Urinary bladder (tissue), 4 donors: Measurements from ENCODE around the gene CAMK1D. TPM values are rescaled to one million over a fixed set of nuclear protein-coding genes. Genes with fewer than 3 reads are reported as not detected.

Source experiments
- DNase-seq: peaks from one replicate; pipeline ENCODE4 v3.0.0-alpha.2; 2015; ENCODE audit errors: extremely low spot score
- H3K27ac ChIP-seq: one replicate; pipeline ENCODE4 v1.5.1; 2013; ENCODE audit warnings: low read depth, mild to moderate bottlenecking, moderate library complexity
- H3K36me3 ChIP-seq: one replicate; pipeline ENCODE4 v1.6.1; 2013; ENCODE audit warnings: mild to moderate bottlenecking, moderate library complexity; ENCODE audit not compliant: insufficient read depth
- H3K4me1 ChIP-seq: one replicate; pipeline ENCODE4 v1.6.1; 2013; ENCODE audit warnings: mild to moderate bottlenecking, moderate library complexity; ENCODE audit not compliant: insufficient read depth
- H3K4me3 ChIP-seq: one replicate; pipeline ENCODE4 v1.5.1; 2013; ENCODE audit warnings: low read depth, low read length
- WGBS: extraction: QIAGEN DNeasy Blood & Tissue Kit; methylation state at CpG from one replicate; pipeline ENCODE4 v1.1.7; 2013; 5-methylcytosine and 5-hydroxymethylcytosine counted together
- polyA plus RNA-seq: library from polyadenylated mRNA; stranded (reverse); fragments of 200-250 nt; gene quantifications from one replicate; pipeline ENCODE4 v1.2.3, GENCODE V29; 2013
- total RNA-seq: library from RNA; depleted of rRNA; stranded (reverse); fragments of >200 nt; gene quantifications from one replicate; pipeline ENCODE4 v1.2.3, GENCODE V29; 2014
- donor health status: healthy with polysubstance abuse.
- donor health status: healthy.

CAMK1D gene
- total and polyA plus RNA-seq, 2 donors: 5.6 to 7.6 TPM

DNA sequence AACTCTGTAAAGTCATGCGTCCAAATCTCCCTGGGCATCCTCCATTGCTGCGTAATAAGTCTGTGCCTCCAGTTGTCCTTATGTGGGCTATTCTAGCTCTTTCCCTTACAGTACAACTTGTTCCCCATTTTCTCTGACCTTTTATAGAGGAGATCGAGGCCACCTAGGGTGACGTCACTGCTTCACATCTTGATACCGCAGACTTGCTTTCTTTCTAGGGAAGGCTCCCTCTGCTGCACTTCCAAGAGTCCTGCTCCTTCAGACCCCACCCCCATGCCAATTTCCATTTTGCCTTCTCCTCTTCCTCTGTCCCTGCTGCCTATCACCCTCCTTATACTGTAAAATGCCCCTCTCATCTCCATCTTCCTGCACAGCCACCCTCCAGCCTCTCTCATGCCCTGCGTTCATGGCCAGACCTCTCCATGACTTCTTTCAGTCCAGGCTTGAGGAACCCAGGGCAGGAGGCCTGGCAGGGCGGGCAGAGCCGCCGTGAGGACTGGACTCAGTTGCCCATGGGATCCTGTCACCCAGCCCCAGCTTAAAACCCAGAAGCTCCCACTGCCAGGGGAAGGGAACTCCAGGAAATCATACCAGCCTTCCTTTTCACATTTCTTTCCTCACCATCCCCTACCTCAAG is 57.5 kb downstream of the CAMK1D start:
- H3K4me1 ChIP-seq: peaks cover 2% of the 10 kb centered on the region
- H3K27ac ChIP-seq: no peak overlapping the region
- WGBS: 91% methylated on average over 9 of the region's 9 CpGs
- no peak for DNase-seq
- no peak overlapping the region for H3K4me3 ChIP-seq
- H3K36me3 ChIP-seq: no peaks in the 10 kb centered on the region

GRCh38 chr10:12408472-12408871 is 59.1 kb downstream of the CAMK1D start:
- no peak for DNase-seq
- WGBS: 95% methylated on average over 8 of the region's 8 CpGs
- H3K4me3 ChIP-seq: no peak overlapping the region
- H3K27ac ChIP-seq: no peak overlapping the region
- no peaks in the 10 kb centered on the region for H3K36me3 ChIP-seq
- peaks cover 2% of the 10 kb centered on the region for H3K4me1 ChIP-seq

DNA sequence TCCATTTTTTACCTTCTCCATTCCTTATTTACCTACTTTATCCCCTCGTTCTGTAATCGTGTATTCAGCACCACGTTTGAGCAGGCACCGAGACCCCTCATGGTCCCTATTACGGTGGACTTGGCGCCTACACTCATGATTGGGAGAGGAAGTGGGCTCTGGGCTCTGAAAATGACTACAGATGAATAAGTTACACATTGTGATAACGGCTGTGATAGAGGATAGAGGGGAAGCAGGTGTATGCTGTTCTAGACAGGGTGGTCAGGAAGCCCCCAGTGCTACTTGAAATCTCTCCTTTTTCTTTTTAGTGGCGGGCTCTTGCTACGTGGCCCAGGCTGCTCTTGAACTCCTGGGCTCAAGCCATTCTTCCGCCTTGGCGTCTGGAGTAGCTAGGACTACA is 59.8 kb downstream of the CAMK1D start:
- Histone ChIP-seq H3K4me1 (peaks cover 2% of the 10 kb centered on the region), H3K27ac (no peak overlapping the region), H3K36me3 (no peaks in the 10 kb centered on the region), H3K4me3 (no peak overlapping the region)
- WGBS: 95% methylated on average over 11 of the region's 11 CpGs
- no peak for DNase-seq

DNA sequence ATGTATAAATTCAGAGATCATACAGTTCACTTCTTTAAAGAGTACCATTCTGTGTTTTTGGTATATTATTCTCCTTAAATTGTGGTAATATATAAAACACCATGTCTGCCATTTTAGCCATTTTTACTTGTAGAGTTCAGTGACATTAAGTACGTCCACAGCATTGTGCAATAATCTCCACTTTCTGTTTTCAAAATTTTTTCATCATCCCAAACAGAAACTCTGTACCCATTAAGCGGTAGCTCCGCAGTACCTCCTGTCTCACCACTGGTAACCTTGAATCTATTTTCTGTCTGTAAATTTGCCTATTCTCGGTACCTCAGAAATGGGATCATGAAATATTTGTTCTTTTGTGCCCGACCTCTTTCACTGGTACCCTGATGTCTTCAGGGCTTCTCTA is 60.3 kb downstream of the CAMK1D start:
- H3K36me3 ChIP-seq: no peaks in the 10 kb centered on the region
- DNase-seq: no peak
- 96% methylated on average over 5 of the region's 5 CpGs for WGBS
- peaks cover 2% of the 10 kb centered on the region for H3K4me1 ChIP-seq
- no peak overlapping the region for H3K4me3 ChIP-seq
- H3K27ac ChIP-seq: no peak overlapping the region

- no peak for DNase-seq
- Histone ChIP-seq H3K4me1 (no peaks in the 10 kb centered on the region), H3K36me3 (no peaks in the 10 kb centered on the region), H3K4me3 (no peak overlapping the region), H3K27ac (no peak overlapping the region)
- WGBS: 92% methylated on average over 9 of the region's 9 CpGs
These were observed 63.5 kb downstream of the CAMK1D start for GRCh38 chr10:12412666-12413368.

- no peak for DNase-seq
- Histone ChIP-seq H3K27ac (no peak overlapping the region), H3K4me3 (no peak overlapping the region), H3K36me3 (no peaks in the 10 kb centered on the region), H3K4me1 (no peaks in the 10 kb centered on the region)
- WGBS: 96% methylated on average over 1 of the region's 1 CpG
These were observed 64.0 kb downstream of the CAMK1D start for GRCh38 chr10:12413369-12413711.

DNA sequence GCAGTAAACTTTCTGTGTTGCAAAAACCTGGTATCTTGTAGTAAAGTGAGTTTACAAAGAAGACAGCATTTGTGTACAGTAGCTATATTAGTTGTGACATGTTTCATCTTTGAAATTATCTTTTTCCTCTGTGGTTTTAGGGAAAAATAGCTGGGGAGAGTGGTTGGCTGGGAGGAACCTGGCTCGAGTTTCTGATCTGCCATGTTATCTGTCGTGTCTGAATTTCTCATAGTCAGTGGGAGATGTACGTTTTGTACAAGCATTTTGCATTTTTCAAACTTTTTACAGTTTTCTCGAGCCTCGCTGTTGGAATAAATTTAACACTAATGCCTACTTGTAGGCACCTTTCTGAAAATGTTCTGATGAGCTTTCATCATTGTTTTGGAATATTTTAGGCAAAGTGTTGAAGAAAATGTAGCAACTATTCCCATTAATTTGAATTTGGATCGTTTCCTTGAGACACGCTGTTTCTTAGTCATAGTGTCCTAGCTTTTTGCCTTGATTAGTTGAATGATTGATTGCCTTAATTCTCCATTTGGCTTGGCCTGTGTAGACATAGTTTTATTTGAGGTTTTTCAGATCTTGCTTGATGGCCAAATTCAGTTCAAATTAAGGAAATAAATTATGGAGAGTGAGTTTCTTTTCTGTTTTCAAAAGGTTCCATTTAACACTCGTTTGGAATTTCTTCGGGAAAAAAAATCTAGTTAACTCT is 65.1 kb downstream of the CAMK1D start:
- WGBS: 73% methylated on average over 9 of the region's 9 CpGs
- Histone ChIP-seq H3K27ac (no peak overlapping the region), H3K36me3 (no peaks in the 10 kb centered on the region), H3K4me1 (no peaks in the 10 kb centered on the region), H3K4me3 (no peak overlapping the region)
- no peak for DNase-seq

DNA sequence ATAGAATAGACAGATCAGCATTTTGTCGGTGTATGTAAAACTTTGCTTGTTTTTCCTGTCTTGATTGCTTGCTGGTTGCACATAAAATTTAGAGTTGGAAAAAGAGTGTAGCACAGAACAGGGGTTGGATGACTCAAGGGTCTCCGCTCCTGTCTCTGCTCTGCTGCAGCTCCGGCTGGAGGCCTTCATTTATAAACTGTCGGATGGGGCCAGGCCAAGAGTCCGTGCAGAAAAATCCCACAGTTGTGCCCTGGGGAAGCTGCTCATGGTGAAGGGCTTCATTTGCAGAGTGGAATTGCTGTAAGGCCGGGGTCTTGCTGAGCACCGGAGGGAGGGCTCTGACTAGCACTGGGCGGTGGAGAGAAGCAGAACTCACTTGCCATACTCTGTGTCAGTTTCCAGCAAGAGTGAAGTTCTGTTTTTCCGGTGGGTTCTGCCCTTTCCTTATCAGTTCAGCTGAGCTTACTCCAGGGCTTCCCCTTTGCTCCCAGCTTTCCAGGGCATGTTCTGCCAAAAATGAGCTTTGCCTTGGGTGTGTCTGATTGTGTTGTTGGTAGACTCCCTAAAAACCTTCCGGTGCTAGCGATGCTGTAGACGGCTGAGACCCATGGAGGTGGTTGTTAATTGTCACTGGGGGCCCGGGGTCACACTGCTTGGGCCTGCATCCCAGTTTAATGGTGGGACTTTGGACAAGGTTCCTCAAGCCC is 67.2 kb downstream of the CAMK1D start:
- Histone ChIP-seq H3K27ac (no peak overlapping the region), H3K36me3 (no peaks in the 10 kb centered on the region), H3K4me3 (no peak overlapping the region), H3K4me1 (peaks cover 2% of the 10 kb centered on the region)
- 57% methylated on average over 13 of the region's 13 CpGs for WGBS
- DNase-seq: no peak

- Histone ChIP-seq H3K4me1 (peaks cover 2% of the 10 kb centered on the region), H3K4me3 (no peak overlapping the region), H3K27ac (no peak overlapping the region), H3K36me3 (no peaks in the 10 kb centered on the region)
- no peak for DNase-seq
- WGBS: 82% methylated on average over 6 of the region's 6 CpGs
These were observed 68.0 kb downstream of the CAMK1D start for GRCh38 chr10:12417331-12417730.

DNA sequence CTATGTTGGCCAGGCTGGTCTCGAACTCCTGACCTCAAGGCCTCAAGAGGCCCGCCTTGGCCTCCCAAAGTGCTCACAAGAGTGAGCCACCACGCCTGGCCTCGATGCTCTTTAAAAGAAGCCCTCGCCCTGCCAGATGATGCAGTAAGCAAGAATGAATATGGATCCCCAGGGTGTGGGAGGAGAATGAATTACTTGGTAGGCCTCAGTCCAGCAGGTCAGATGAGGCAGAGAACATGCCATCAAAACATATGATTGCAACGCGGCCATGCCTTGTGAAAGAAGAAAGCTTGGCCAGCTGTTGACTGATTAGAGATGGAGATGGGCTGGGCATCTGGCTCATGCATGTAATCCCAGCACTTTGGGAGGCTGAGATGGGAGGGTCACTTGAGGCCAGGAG is 68.7 kb downstream of the CAMK1D start:
- Histone ChIP-seq H3K4me1 (peaks cover 2% of the 10 kb centered on the region), H3K27ac (no peak overlapping the region)
- DNase-seq: no peak

DNA sequence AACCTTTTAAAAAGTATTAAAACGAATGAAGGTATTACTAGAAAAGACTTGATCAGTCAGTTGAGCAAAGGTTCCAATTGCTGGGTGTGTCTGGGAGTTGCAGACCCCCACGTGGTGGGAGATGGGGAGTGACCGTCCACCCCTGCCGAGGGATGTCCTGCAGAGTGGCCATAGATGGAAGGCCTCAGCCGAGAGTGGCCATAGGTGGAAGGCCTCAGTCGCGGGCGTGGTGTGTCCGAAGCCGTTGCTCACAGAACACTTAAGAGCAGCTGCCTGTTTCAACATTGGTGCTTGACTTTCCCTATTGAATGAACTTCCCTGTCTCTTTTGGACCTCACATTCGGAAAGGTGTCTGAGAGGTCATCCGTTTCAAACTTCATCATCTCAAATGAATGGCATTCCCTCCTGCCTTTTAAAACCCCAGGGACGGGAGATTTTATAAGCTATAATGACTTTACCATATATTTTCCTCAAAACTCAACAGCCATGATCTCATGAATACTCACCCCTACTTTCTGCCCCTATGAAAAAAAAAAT is 69.4 kb downstream of the CAMK1D start:
- no peak overlapping the region for H3K27ac ChIP-seq
- no peak for DNase-seq

More for the DNA sequence above, 68.7 kb downstream of the CAMK1D start:
- Histone ChIP-seq H3K4me3 (no peak overlapping the region), H3K36me3 (no peaks in the 10 kb centered on the region)
- WGBS: 77% methylated on average over 7 of the region's 7 CpGs

GRCh38 chr10:12419262-12419847 is 70.0 kb downstream of the CAMK1D start:
- 55% methylated on average over 9 of the region's 9 CpGs for whole genome bisulfite sequencing
- Histone ChIP-seq H3K4me3 (no peak overlapping the region), H3K4me1 (peaks cover 2% of the 10 kb centered on the region), H3K27ac (no peak overlapping the region), H3K36me3 (no peaks in the 10 kb centered on the region)
- DNase-seq: no peak

More for the DNA sequence above, 69.4 kb downstream of the CAMK1D start:
- Histone ChIP-seq H3K4me1 (peaks cover 2% of the 10 kb centered on the region), H3K36me3 (no peaks in the 10 kb centered on the region), H3K4me3 (no peak overlapping the region)
- WGBS: 86% methylated on average over 13 of the region's 13 CpGs

GRCh38 chr10:12420530-12421120 is 71.3 kb downstream of the CAMK1D start:
- WGBS: 93% methylated on average over 7 of the region's 7 CpGs
- DNase-seq: no peak
- H3K36me3 ChIP-seq: no peaks in the 10 kb centered on the region
- H3K4me3 ChIP-seq: no peak overlapping the region
- no peak overlapping the region for H3K27ac ChIP-seq
- H3K4me1 ChIP-seq: peaks cover 2% of the 10 kb centered on the region
